ENCODE results near the gene CHID1. TPM values are rescaled to one million over a fixed set of nuclear protein-coding genes. Genes with fewer than 3 reads are reported as not detected.

The CHID1 gene
- total and polyA plus RNA-seq, 9 of the 15 experiments (the other 6 are each of a cell fraction or from before 2014, with no cell fraction given), result 15.1 to 108 (median 39.8) TPM

DNA sequence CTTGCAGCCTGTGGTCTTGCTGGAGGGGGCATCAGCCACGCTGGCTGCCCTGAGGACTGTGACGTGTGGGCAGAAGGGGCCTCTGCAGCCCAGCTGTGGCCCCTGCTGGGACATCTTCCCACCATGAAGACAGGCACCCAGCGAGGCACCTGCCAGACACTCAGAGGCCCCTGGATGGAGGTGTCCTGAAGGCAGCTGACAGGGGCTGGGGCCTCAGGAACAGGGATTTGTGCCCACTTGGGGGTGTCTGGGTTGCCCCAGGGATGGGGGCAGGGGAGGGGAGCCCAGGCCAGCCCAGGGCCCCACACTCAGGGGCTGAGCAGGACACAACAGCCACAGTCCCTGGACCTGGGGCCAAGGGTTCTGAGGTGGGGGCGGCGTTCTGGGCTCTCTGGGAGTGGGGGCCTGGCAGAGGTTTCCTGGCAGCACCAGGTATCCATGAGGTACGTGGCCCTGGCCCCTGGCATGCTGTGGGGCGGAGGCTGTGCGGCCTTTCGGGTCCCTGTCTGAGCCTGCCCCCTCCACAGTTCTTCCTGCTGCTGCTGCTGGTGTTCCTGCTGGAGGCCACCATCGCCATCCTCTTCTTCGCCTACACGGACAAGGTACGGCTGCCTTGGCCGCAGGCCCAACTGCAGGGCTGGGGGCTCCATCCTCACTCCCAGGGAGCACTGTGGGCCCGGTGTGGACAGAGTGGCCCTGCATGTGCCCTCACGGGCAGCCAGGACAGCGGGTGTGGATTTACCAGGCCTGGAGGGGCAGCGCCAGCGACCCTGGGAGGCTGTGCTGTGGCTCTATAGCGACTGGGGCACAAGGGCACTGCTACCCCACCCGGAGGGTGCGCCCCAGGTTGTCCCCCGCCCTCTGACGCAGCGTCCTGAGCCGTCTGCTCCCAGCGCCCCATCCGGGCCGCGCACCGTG is 46.4 kb downstream of the CHID1 start (continued):
- TF ChIP-seq NFATC3 (IDR thresholded peaks at IDR 0.05) (no peak), POLR2A (conservative IDR thresholded peaks at IDR 0.05) (peak; percentile 11), ZBTB8A (IDR thresholded peaks at IDR 0.05; ENCODE audit: partially characterized antibody) (no peak), POLR2G (IDR thresholded peaks at IDR 0.05; ENCODE audit: low read depth, low read length) (peak; percentile 9; the same call in 1 of the 2 replicates), JUN (IDR thresholded peaks at IDR 0.05; ENCODE audit: borderline replicate concordance, low read depth, low read length) (no peak), JUN (CRISPR knock-in tag; IDR thresholded peaks at IDR 0.05; ENCODE audit: borderline replicate concordance) (no peak), RAD51 (IDR thresholded peaks at IDR 0.05; ENCODE audit: borderline replicate concordance, low read depth) (no peak), HNRNPL (IDR thresholded peaks at IDR 0.05; ENCODE audit: low read depth, low read length) (peak; percentile 48; the same call in 1 of the 2 replicates), SUPT5H (IDR thresholded peaks at IDR 0.05) (peak; percentile 8; the same call in 1 of the 2 replicates)

DNA sequence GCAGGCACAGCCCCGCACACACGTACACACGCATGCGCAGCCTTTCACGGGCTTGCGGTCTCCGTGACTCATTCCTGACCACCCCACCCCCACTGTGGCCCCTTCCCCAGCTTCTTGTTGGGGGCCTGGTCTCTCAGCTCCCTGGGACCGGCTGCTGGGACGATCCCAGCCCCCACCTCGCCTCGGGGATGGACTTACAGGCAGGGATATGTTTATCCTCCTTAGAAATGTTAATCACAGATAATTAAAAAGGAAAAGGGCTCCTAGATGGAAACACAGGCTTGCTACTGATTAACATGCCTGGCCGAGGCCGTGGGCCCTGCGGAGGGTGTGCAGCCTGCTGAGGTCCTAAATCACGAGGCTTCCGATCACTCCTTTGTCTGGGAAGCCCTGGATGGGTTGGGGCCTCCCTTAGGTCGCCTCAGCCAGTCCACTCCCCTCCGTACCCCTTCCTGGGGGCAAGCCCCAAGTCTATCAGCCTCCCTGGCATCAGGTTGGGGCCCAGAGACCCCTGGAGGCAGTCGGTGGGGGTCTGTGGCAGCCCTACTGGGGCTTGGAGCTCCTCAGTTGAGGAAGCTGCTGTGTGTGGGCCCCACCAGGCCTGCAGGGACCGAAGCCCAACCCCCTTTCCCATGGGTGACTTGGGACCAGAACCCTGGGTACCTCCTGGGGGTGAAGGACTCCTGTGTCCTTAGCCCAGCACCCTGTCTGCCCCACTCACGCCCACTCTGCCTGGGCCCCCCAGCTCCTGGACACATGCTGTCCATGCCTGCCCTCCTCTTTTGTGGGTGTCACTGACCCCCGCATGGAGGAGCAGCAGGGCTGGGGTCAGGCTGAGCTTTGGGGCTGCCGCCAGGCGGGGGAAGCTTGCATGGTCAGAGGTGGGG is 47.3 kb downstream of the CHID1 start:
- Histone ChIP-seq H3K9me3 (replicated peaks; ENCODE audit: control insufficient read depth, insufficient read depth, low read depth, low read length) (no peaks in the 10 kb centered on the region), H3K79me2 (ENCODE audit: control insufficient read depth, insufficient read depth, low read length) (no peaks in the 10 kb centered on the region), H4K20me1 (replicated peaks; ENCODE audit: control insufficient read depth, insufficient read depth, low read length) (peaks cover 20% of the 10 kb centered on the region), H3K4me2 (ENCODE audit: insufficient read depth, low read length) (no peak overlapping the region), H3K27me3 (ENCODE audit: control insufficient read depth in 2 of 2, insufficient read depth in 2 of 2, low read length in 2 of 2) (no peaks in the 10 kb centered on the region), H2AFZ (ENCODE audit: low read depth, low read length) (no peak overlapping the region), H3K36me3 (ENCODE audit: control insufficient read depth, insufficient read depth, low read length) (peaks cover 5% of the 10 kb centered on the region; the same call in 1 of the 3 replicates), H3K4me3 (no peak overlapping the region), H3K27ac (ENCODE audit: extremely low read depth, low read depth, low read length) (no peak overlapping the region), H3K4me1 (replicated peaks in 1 of 2; ENCODE audit: control insufficient read depth in 2 of 2, insufficient read depth in 2 of 2, low read length in 2 of 2) (peaks cover 14 to 97% of the 10 kb centered on the region in 2 experiments), H3K9ac (ENCODE audit: insufficient read depth in 1 of 2, low read depth in 2 of 2, low read length in 2 of 2) (peak overlapping the region in 1 of 2 experiments; percentile 33; a peak in 1 of 4 replicates), H3K9me1 (ENCODE audit: control insufficient read depth, insufficient read depth, low read length) (peaks cover 5% of the 10 kb centered on the region)
- intact Hi-C loops (cut with micrococcal nuclease), result no loop called here
- ChIA-PET CTCF (ENCODE audit: low intra/inter-chr PET ratio) (no interaction called here), POLR2A (interaction anchor here (0.7 to 1.0 kb wide), 2 partner anchors 9 to 21 kb away, joined by 3 to 6 read pairs; partner anchors contain the start of genes POLR2L and TSPAN4)
- BruUV-seq (replicated peaks), result no TSS peak
- ATAC-seq, result no peak
- FAIRE-seq, result no peak
- DNase-seq (ENCODE audit: extremely low read depth in 1 of 4, low spot score in 3 of 4), result no peak
- WGBS (ENCODE audit: insufficient coverage, low coverage, missing lambda C conversion rate), result 57% methylated on average over 21 of the region's 24 CpGs
- in situ Hi-C loops (cut with MboI), result no loop called here
- TF ChIP-seq ELF2 (CRISPR knock-in tag; IDR thresholded peaks at IDR 0.05), result no peak
- no peak for TF ChIP-seq FOXJ3 (CRISPR knock-in tag; IDR thresholded peaks at IDR 0.05)
- TF ChIP-seq NR3C1 (CRISPR knock-in tag; IDR thresholded peaks at IDR 0.05), result no peak
- peak; percentile 67 for TF ChIP-seq POLR2G (IDR thresholded peaks at IDR 0.05; ENCODE audit: low read depth, low read length)
- no peak for TF ChIP-seq ZNF140 (CRISPR knock-in tag; IDR thresholded peaks at IDR 0.05)
- TF ChIP-seq, protein P1, sequence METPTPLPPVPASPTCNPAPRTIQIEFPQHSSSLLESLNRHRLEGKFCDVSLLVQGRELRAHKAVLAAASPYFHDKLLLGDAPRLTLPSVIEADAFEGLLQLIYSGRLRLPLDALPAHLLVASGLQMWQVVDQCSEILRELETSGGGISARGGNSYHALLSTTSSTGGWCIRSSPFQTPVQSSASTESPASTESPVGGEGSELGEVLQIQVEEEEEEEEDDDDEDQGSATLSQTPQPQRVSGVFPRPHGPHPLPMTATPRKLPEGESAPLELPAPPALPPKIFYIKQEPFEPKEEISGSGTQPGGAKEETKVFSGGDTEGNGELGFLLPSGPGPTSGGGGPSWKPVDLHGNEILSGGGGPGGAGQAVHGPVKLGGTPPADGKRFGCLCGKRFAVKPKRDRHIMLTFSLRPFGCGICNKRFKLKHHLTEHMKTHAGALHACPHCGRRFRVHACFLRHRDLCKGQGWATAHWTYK (CRISPR knock-in tag; IDR thresholded peaks at IDR 0.05), result no peak
- peak; percentile 49 for TF ChIP-seq POLR2A (conservative IDR thresholded peaks at IDR 0.05)
- 0 out of 4 replicates have a peak, but pooled peaks of 1 of the 2 experiments have one; percentile 8 for TF ChIP-seq SIN3A (IDR thresholded peaks at IDR 0.05; ENCODE audit: borderline replicate concordance in 2 of 2, control insufficient read depth in 1 of 2, low read depth in 2 of 2, low read length in 2 of 2)
